Measurements from ENCODE around the gene CCDC88B. TPM values are rescaled to one million over a fixed set of nuclear protein-coding genes. Genes with fewer than 3 reads are reported as not detected.

CCDC88B gene
- total and polyA plus RNA-seq, 9 of the 15 experiments (the other 6 are each of a cell fraction or from before 2014, with no cell fraction given) = 0.13 to 18.1 (median 7.9) TPM

DNA sequence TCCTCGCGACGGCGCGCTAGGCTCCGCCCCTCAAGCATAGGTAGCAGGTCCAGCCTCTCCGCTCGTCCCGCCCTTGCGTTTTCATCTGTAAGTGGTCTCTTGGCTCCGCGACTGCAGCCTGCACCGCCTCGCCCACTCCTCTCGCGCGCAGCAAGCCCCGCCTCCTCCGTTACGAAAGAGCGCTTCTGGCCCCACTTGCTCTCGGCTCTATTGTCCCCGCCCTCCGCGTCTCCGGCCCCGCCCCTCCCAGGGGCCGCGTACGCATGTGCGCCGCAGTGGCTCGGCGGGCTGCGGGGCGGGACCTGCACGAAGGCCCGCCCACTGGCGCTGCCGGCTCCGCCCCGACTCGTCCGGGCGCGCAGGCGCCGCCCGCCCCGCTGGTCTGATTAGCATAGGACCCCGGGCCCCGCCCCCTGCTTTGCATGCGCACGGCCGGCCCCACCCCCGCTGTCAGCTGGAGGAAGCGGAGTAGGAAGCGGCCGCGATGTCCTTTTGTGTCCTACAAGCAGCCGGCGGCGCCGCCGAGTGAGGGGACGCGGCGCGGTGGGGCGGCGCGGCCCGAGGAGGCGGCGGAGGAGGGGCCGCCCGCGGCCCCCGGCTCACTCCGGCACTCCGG is 34.8 kb upstream of the CCDC88B start, which contains the start of gene ESRRA (continued):
- TF ChIP-seq, protein P1, sequence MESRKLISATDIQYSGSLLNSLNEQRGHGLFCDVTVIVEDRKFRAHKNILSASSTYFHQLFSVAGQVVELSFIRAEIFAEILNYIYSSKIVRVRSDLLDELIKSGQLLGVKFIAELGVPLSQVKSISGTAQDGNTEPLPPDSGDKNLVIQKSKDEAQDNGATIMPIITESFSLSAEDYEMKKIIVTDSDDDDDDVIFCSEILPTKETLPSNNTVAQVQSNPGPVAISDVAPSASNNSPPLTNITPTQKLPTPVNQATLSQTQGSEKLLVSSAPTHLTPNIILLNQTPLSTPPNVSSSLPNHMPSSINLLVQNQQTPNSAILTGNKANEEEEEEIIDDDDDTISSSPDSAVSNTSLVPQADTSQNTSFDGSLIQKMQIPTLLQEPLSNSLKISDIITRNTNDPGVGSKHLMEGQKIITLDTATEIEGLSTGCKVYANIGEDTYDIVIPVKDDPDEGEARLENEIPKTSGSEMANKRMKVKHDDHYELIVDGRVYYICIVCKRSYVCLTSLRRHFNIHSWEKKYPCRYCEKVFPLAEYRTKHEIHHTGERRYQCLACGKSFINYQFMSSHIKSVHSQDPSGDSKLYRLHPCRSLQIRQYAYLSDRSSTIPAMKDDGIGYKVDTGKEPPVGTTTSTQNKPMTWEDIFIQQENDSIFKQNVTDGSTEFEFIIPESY (CRISPR knock-in tag; IDR thresholded peaks at IDR 0.05) = no peak
- no peak for TF ChIP-seq HDAC6 (IDR thresholded peaks at IDR 0.05; ENCODE audit: low read depth, low read length)
- TF ChIP-seq CXXC5 (CRISPR knock-in tag; IDR thresholded peaks at IDR 0.05) = peak; percentile 80
- no peak for TF ChIP-seq U2AF2 (optimal IDR thresholded peaks at IDR 0.05; ENCODE audit: low read depth, low read length)
- TF ChIP-seq MBD2 (IDR thresholded peaks at IDR 0.05; ENCODE audit: borderline replicate concordance, low read depth) = peak; percentile 34; the same call in 1 of the 2 replicates
- no peak for TF ChIP-seq ETV1 (tag; conservative IDR thresholded peaks at IDR 0.05; ENCODE audit: low read depth)
- no peak for TF ChIP-seq NFATC3 (IDR thresholded peaks at IDR 0.05)
- TF ChIP-seq JUNB (CRISPR knock-in tag; conservative IDR thresholded peaks at IDR 0.05) = no peak
- no peak for TF ChIP-seq ZNF217 (CRISPR knock-in tag; IDR thresholded peaks at IDR 0.05)
- TF ChIP-seq ETS1 (conservative IDR thresholded peaks at IDR 0.05; ENCODE audit: control insufficient read depth, low read depth, low read length) = peak; percentile 42; the same call in 1 of the 2 replicates
- no peak for TF ChIP-seq TAF1 (IDR thresholded peaks at IDR 0.05; ENCODE audit: control insufficient read depth, extremely low read depth, insufficient read depth, low read length, severe bottlenecking)
- no peak for TF ChIP-seq ZNF174 (CRISPR knock-in tag; IDR thresholded peaks at IDR 0.05)
- no peak for TF ChIP-seq POLR2A (conservative IDR thresholded peaks at IDR 0.05)
- TF ChIP-seq ZEB2 (IDR thresholded peaks at IDR 0.05) = no peak
- TF ChIP-seq CBFA2T3 (IDR thresholded peaks at IDR 0.05) = no peak
- 0 out of 2 replicates have a peak, but pooled peaks have one; percentile 18 for TF ChIP-seq GTF2E2 (tag; IDR thresholded peaks at IDR 0.05)
- TF ChIP-seq STAT5A (IDR thresholded peaks at IDR 0.05; ENCODE audit: borderline replicate concordance, low read length) = no peak
- no peak for TF ChIP-seq PHTF2 (CRISPR knock-in tag; IDR thresholded peaks at IDR 0.05)
- no peak for TF ChIP-seq ZFP1 (CRISPR knock-in tag; IDR thresholded peaks at IDR 0.05)
- TF ChIP-seq, protein P2, sequence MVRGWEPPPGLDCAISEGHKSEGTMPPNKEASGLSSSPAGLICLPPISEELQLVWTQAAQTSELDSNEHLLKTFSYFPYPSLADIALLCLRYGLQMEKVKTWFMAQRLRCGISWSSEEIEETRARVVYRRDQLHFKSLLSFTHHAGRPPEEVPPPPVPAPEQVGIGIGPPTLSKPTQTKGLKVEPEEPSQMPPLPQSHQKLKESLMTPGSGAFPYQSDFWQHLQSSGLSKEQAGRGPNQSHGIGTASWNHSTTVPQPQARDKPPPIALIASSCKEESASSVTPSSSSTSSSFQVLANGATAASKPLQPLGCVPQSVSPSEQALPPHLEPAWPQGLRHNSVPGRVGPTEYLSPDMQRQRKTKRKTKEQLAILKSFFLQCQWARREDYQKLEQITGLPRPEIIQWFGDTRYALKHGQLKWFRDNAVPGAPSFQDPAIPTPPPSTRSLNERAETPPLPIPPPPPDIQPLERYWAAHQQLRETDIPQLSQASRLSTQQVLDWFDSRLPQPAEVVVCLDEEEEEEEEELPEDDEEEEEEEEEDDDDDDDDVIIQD (CRISPR knock-in tag; IDR thresholded peaks at IDR 0.05) = no peak
- TF ChIP-seq YBX1 (IDR thresholded peaks at IDR 0.05) = no peak
- TF ChIP-seq RAD21 (CRISPR knock-in tag; conservative IDR thresholded peaks at IDR 0.05 in 1 of 2, IDR thresholded peaks at IDR 0.05 in 1 of 2) = no peak
- TF ChIP-seq ELF4 (CRISPR knock-in tag; IDR thresholded peaks at IDR 0.05) = no peak
